Testis (tissue), 2 donors: Measurements from ENCODE around the gene SHISA8.

Source experiments
- CTCF ChIP-seq, 3 experiments: fragments of 450-650 bp in 2 of 3; fragments of 200-600 bp in 1 of 3; sonication (generic) in 1 of 3; IDR thresholded peaks; one replicate each; pipeline ENCODE4 v1.5.1; 2016 to 2019; ENCODE audit warnings: antibody characterized with exemption in 3 of 3, mild to moderate bottlenecking in 2 of 3, moderate library complexity in 1 of 3
- POLR2A ChIP-seq: fragments of 450-650 bp; IDR thresholded peaks from one replicate; pipeline ENCODE4 v1.6.1; 2017; ENCODE audit warnings: antibody characterized with exemption, mild to moderate bottlenecking, moderate library complexity

DNA sequence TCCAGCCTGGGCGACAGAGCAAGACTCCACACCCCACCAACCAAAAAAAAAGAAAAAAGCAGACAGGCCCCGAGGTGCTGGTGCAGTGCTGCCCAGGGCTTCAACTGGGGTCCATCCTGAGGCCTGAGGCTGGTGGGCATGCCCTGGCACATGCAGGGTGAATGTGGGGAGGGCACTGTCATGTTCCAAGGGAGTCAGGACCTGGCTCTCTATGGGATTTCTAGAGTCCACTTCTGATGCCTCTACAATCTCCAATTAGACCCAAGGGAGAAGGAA, 22.0 kb upstream of the SHISA8 start:
- TF ChIP-seq CTCF (IDR thresholded peaks at IDR 0.05): no peak
- TF ChIP-seq POLR2A: no peak
